Measurements from ENCODE around the gene ARHGEF11. TPM values are rescaled to one million over a fixed set of nuclear protein-coding genes. Genes with fewer than 3 reads are reported as not detected.
A peak's percentile ranks its signal among the peaks of the same experiment; 100 is the strongest.

Gene ARHGEF11
- total and polyA plus RNA-seq, 7 experiments from 2014 or later: 25.8 to 54.9 (median 32.1) TPM

DNA sequence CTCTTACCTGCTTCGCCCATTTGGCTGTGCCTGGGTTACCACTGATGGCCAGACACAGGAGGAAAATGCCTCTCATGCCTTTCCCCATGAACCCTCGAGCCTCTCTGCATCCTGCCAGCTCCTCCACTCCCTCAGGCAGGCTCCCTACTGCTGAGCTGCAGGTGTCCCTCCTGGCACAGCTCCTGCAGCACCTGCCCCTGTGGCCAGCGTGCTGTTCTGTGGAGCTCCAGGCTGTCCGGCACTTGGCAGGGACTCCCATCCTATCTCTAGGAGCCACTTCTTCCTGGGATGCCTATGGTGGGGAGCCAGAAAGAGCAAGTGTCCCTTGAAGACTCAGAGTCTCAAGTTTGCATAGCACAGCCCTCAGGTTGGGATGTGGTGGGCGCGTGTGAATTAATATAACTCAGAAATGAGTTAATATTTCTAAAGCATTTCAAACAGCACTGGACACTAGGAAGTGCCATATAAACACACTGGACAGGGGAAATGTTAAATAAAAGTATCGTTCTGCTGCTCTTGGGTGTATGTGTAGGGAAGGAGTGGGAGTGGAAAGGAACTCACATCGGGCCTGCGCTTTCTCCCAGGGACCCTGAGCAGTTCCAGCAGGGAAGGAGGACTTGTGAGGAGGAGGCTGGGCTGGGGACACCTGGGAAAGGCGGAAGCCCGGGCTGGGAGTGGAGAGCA is 122.4 kb downstream of the ARHGEF11 start:
- DNase-seq (no peak), ATAC-seq (no peak)
- Mint-ChIP-seq H3K4me3 (peak overlapping the region; percentile 14 to 83 (median 44)), H3K36me3 (peaks cover 0 to 3% (median 0%) of the 10 kb centered on the region in 5 donors), H3K27me3 (peaks cover 77 to 93% (median 82%) of the 10 kb centered on the region in 5 donors), H3K4me1 (peaks cover 8 to 30% (median 25%) of the 10 kb centered on the region in 7 donors), H3K27ac (peak overlapping the region in 1 of 9 donors; percentile 32), H3K9me3 (no peaks in the 10 kb centered on the region)
- ChIA-PET POLR2A (no interaction called here), CTCF (interaction anchor here (1.0 to 2.0 kb wide), 3 partner anchors 31 to 63 kb away, joined by 4 to 5 read pairs (median 5); partner anchors contain the start of gene NTRK1)
- intact Hi-C loops (cut with micrococcal nuclease): no loop called here
- Histone ChIP-seq H3K27ac (ENCODE audit: low read depth, low read length) (no peak overlapping the region), H3K9me3 (ENCODE audit: control insufficient read depth in 2 of 3, low read length in 3 of 3) (no peaks in the 10 kb centered on the region), H3K27me3 (ENCODE audit: control insufficient read depth in 2 of 2, insufficient read depth in 2 of 2, low read length in 2 of 2) (peaks cover 16 to 44% of the 10 kb centered on the region in 2 donors), H3K4me1 (ENCODE audit: control insufficient read depth in 2 of 2, insufficient read depth in 2 of 2, low read length in 2 of 2) (peaks cover 0 to 8% of the 10 kb centered on the region in 2 donors), H3K36me3 (ENCODE audit: control insufficient read depth in 2 of 3, insufficient read depth in 3 of 3, low read length in 3 of 3) (no peaks in the 10 kb centered on the region), H3K4me3 (ENCODE audit: low read length) (no peak overlapping the region)

DNA sequence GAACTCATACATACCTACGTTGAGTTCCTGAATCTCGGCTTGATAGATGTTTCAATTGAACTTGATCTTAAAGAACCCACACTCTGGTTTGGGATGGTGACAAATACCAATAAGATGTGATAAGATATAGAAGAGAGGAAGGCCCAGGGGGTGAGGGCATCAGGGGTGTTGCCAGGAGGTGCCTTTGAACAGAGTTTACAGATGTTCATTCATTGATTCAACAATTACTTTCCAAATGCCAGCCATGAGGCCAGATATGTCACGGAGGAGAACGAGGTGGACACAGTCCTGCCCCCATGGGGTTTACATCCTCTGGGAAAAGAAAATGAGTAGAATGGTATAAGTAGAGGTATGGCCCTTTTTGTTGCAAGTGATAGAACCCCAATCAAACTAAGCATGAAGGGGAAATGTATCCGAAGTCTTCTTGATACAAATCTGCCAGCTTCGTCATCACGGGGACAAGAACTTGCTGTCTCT is 124.5 kb downstream of the ARHGEF11 start:
- Mint-ChIP-seq H3K9me3 (peaks cover 0 to 7% (median 0%) of the 10 kb centered on the region in 11 donors), H3K27me3 (peaks cover 64 to 88% (median 77%) of the 10 kb centered on the region in 5 donors), H3K36me3 (no peaks in the 10 kb centered on the region), H3K4me3 (peak overlapping the region in 1 of 10 donors; percentile 12), H3K27ac (no peak overlapping the region), H3K4me1 (peaks cover 4 to 21% (median 15%) of the 10 kb centered on the region in 7 donors)
- no peaks in the 10 kb centered on the region for H3K9me3 ChIP-seq (ENCODE audit: control insufficient read depth in 2 of 3, low read length in 3 of 3)
- no peak for DNase-seq
- peaks cover 0 to 3% of the 10 kb centered on the region in 2 donors for H3K4me1 ChIP-seq (ENCODE audit: control insufficient read depth in 2 of 2, insufficient read depth in 2 of 2, low read length in 2 of 2)
- peaks cover 16 to 36% of the 10 kb centered on the region in 2 donors for H3K27me3 ChIP-seq (ENCODE audit: control insufficient read depth in 2 of 2, insufficient read depth in 2 of 2, low read length in 2 of 2)
- no peak overlapping the region for H3K27ac ChIP-seq (ENCODE audit: low read depth, low read length)
- CTCF ChIA-PET: interaction anchor here (2.0 kb wide), 1 partner anchor 61 kb away, joined by 5 read pairs; the partner anchor contains the start of gene NTRK1
- H3K36me3 ChIP-seq (ENCODE audit: control insufficient read depth in 2 of 3, insufficient read depth in 3 of 3, low read length in 3 of 3): no peaks in the 10 kb centered on the region
- ATAC-seq: no peak
- POLR2A ChIA-PET: no interaction called here
- no peak overlapping the region for H3K4me3 ChIP-seq (ENCODE audit: low read length)
- intact Hi-C loops (cut with micrococcal nuclease): no loop called here

DNA sequence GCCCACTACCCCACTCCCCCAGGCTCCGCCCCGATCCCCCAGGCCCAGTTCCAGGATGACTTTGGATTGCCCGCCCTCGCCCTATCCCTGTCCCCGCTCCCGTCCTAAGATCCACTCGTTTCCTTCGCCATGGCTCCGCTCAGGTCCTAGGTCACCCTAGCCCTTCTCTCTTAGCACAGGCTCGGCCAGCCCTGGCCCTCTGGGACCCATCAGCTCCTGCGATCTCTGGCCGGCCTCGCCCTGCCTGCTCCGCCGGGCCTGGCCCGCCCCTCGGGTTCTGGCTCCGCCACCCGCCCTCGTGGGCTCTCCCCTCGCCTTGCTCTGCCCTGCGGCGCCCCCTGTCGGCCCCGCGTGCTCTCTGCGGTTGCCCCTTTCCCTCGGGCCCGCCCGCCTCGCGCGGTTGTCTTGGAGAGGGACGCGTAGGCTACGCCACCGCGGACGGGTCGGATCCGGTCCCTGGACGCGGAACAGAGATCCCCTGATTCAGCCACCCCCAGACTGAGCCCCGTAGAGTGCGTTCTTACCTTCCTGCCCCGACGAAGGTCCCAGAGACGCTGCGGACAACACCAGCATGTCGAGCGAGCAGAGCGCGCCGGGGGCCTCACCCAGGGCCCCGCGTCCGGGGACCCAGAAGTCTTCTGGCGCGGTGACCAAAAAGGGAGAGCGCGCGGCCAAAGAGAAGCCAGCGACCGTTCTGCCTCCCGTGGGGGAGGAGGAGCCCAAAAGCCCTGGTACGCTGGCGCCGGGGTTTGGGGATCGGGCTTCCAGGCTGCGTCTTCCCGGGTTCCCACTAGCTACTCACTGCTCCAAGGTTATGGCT is 125.1 kb downstream of the ARHGEF11 start, which contains the start of gene LRRC71:
TSS of gene LRRC71 (plus strand) at position 400 of the 820 bp plus-strand sequence. CDS start at position 572, 172 bp downstream.
- Mint-ChIP-seq H3K4me3 (peak within 1 kb of the TSS in 4 of 10 donors; percentile 7 to 38 (median 18)), H3K27me3 (peaks cover 63 to 87% (median 77%) of the 10 kb centered on the region in 5 donors), H3K4me1 (peaks cover 4 to 17% (median 12%) of the 10 kb centered on the region in 7 donors), H3K36me3 (no peaks in the 10 kb centered on the region), H3K9me3 (peaks cover 0 to 7% (median 0%) of the 10 kb centered on the region in 11 donors), H3K27ac (no peak within 1 kb of the TSS)
- peak; percentile 83 for ATAC-seq
- Histone ChIP-seq H3K4me3 (ENCODE audit: low read length) (no peak within 1 kb of the TSS), H3K27me3 (ENCODE audit: control insufficient read depth in 2 of 2, insufficient read depth in 2 of 2, low read length in 2 of 2) (peaks cover 16 to 31% of the 10 kb centered on the region in 2 donors), H3K36me3 (ENCODE audit: control insufficient read depth in 2 of 3, insufficient read depth in 3 of 3, low read length in 3 of 3) (no peaks in the 10 kb centered on the region), H3K27ac (ENCODE audit: low read depth, low read length) (no peak within 1 kb of the TSS), H3K9me3 (ENCODE audit: control insufficient read depth in 2 of 3, low read length in 3 of 3) (no peaks in the 10 kb centered on the region), H3K4me1 (ENCODE audit: control insufficient read depth in 2 of 2, insufficient read depth in 2 of 2, low read length in 2 of 2) (peaks cover 0 to 3% of the 10 kb centered on the region in 2 donors)
- CTCF ChIA-PET: interaction anchor here (2.0 kb wide), 1 partner anchor 60 kb away, joined by 5 read pairs; the partner anchor contains the start of gene NTRK1
- POLR2A ChIA-PET: no interaction called here
- intact Hi-C loops (cut with micrococcal nuclease): loop anchor here (1.0 kb wide), 1 partner anchor 28 kb away; no protein-coding TSS in a partner anchor
- DNase-seq: peak; percentile 38 to 86 (median 53)

DNA sequence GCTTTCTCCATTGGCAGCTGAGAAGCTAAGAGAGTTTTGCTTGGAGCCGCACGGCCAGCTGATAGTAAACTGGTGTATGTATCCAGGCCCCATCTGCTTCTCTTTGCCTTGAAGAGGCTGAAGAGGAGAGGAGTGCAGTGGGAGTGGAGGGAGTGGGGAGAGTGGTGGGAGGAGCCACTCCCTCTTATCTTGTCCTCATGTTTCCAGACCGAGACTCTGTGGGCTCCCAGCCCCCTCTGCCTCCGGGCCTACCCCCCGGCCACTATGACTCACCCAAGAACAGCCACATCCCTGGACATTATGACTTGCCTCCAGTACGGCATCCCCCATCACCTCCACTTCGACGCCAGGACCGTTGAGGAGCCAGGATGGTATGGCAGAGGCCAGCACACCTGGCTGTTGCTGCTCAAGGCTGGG is 131.1 kb downstream of the ARHGEF11 start:
- peaks cover 0 to 1% (median 0%) of the 10 kb centered on the region in 7 donors for H3K4me1 Mint-ChIP-seq
- DNase-seq (no peak), ATAC-seq (no peak)
- CTCF ChIA-PET: no interaction called here
- POLR2A ChIA-PET: no interaction called here
- H3K27me3 Mint-ChIP-seq: peaks cover 28 to 49% (median 39%) of the 10 kb centered on the region in 5 donors
- no peak overlapping the region for H3K27ac Mint-ChIP-seq
- no peak overlapping the region for H3K4me3 Mint-ChIP-seq
- H3K27me3 ChIP-seq (ENCODE audit: control insufficient read depth in 2 of 2, insufficient read depth in 2 of 2, low read length in 2 of 2): no peaks in the 10 kb centered on the region
- H3K27ac ChIP-seq (ENCODE audit: low read depth, low read length): no peak overlapping the region
- H3K4me3 ChIP-seq (ENCODE audit: low read length): no peak overlapping the region
- H3K4me1 ChIP-seq (ENCODE audit: control insufficient read depth in 2 of 2, insufficient read depth in 2 of 2, low read length in 2 of 2): no peaks in the 10 kb centered on the region
- H3K36me3 ChIP-seq (ENCODE audit: control insufficient read depth in 2 of 3, insufficient read depth in 3 of 3, low read length in 3 of 3): no peaks in the 10 kb centered on the region
- H3K9me3 Mint-ChIP-seq: peaks cover 0 to 7% (median 0%) of the 10 kb centered on the region in 11 donors
- H3K9me3 ChIP-seq (ENCODE audit: control insufficient read depth in 2 of 3, low read length in 3 of 3): no peaks in the 10 kb centered on the region
- intact Hi-C loops (cut with micrococcal nuclease): no loop called here
- no peaks in the 10 kb centered on the region for H3K36me3 Mint-ChIP-seq

DNA sequence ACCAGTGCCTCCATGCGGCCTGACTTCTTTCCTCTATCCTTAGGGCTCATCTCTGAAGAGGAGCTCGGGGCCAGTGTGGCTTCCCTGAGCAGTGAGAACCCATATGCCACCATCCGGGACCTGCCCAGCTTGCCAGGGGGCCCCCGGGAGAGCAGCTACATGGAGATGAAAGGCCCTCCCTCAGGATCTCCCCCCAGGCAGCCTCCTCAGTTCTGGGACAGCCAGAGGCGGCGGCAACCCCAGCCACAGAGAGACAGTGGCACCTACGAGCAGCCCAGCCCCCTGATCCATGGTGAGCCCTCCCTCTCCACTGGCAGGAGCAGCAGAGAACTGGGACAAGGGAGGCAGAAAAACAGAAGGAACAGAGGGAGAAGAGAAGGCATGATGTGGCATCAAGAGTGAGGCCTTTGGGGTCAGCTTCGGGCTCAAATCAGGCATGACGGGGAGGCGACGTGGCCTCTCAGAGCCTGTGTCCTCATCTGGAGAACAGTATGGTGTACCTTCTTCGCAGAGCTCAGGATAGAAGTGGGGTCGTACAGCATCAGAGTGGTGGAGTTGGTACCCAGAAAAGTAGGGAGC is 131.6 kb downstream of the ARHGEF11 start:
- Mint-ChIP-seq H3K9me3 (peaks cover 0 to 7% (median 0%) of the 10 kb centered on the region in 11 donors), H3K36me3 (no peaks in the 10 kb centered on the region), H3K4me1 (peaks cover 0 to 1% (median 0%) of the 10 kb centered on the region in 7 donors), H3K27ac (no peak overlapping the region), H3K27me3 (peaks cover 23 to 44% (median 34%) of the 10 kb centered on the region in 5 donors), H3K4me3 (no peak overlapping the region)
- Histone ChIP-seq H3K9me3 (ENCODE audit: control insufficient read depth in 2 of 3, low read length in 3 of 3) (no peaks in the 10 kb centered on the region), H3K4me3 (ENCODE audit: low read length) (no peak overlapping the region), H3K27ac (ENCODE audit: low read depth, low read length) (no peak overlapping the region), H3K36me3 (ENCODE audit: control insufficient read depth in 2 of 3, insufficient read depth in 3 of 3, low read length in 3 of 3) (no peaks in the 10 kb centered on the region), H3K27me3 (ENCODE audit: control insufficient read depth in 2 of 2, insufficient read depth in 2 of 2, low read length in 2 of 2) (no peaks in the 10 kb centered on the region), H3K4me1 (ENCODE audit: control insufficient read depth in 2 of 2, insufficient read depth in 2 of 2, low read length in 2 of 2) (no peaks in the 10 kb centered on the region)
- intact Hi-C loops (cut with micrococcal nuclease): no loop called here
- DNase-seq: no peak
- CTCF ChIA-PET: interaction anchor here (0.6 to 1.9 kb wide), 2 partner anchors 13 to 57 kb away, joined by 3 to 4 read pairs; no protein-coding TSS in a partner anchor
- no peak for ATAC-seq
- POLR2A ChIA-PET: no interaction called here
